IMR-90 (cell line): ENCODE results near the gene UBE2E2. TPM values are rescaled to one million over a fixed set of nuclear protein-coding genes. Genes with fewer than 3 reads are reported as not detected.

Source experiments
- ATAC-seq: fragments of 200-7000 bp; cut with Tn5 transposase; 2 replicates; pipeline ENCODE4 v1.9.1; 2020; ENCODE audit warnings: low read depth, mild to moderate bottlenecking, moderate library complexity
- BruUV-seq: library from RNA; stranded (reverse); fragments of 400-500 nt; replicated peaks from 2 replicates; lab custom pipeline; 2021; lab: Mats Ljungman, UMichigan
- CTCF ChIA-PET: fragments of 300-600 bp; formaldehyde crosslinking; extraction: SDS; loops from one replicate; lab custom pipeline; 2021; ENCODE audit warnings: antibody characterized with exemption; lab: Yijun Ruan, JAX
- POLR2A ChIA-PET: fragments of 300-600 bp; sonication (Branson Sonifier 250); formaldehyde crosslinking; loops from one replicate; lab custom pipeline; 2022; ENCODE audit warnings: antibody characterized with exemption; ENCODE audit not compliant: unreplicated experiment; lab: Charles Lee
- DNase-seq: peaks from one replicate; pipeline ENCODE4 v3.0.0; 2013
- H2AFZ ChIP-seq: replicated peaks from 2 replicates; pipeline ENCODE3; 2013; ENCODE audit warnings: low read length, mild to moderate bottlenecking; ENCODE audit not compliant: poor library complexity
- H2AK5ac ChIP-seq: 2 replicates; pipeline ENCODE4 v1.6.1; 2013; ENCODE audit warnings: low read depth, low read length, inconsistent platforms
- H2AK9ac ChIP-seq: replicated peaks from 2 replicates; pipeline ENCODE3; 2013; ENCODE audit warnings: mild to moderate bottlenecking, low read depth, low read length, moderate library complexity; ENCODE audit not compliant: poor library complexity
- H2BK120ac ChIP-seq: 2 replicates; pipeline ENCODE4 v1.6.1; 2013; ENCODE audit warnings: low read depth, low read length, inconsistent platforms
- H2BK15ac ChIP-seq: 3 replicates; pipeline ENCODE4 v1.6.1; 2013; ENCODE audit warnings: low read depth, low read length, inconsistent platforms
- H2BK20ac ChIP-seq: 2 replicates; pipeline ENCODE4 v1.6.1; 2013; ENCODE audit warnings: low read depth, mild to moderate bottlenecking, inconsistent platforms, low read length, moderate library complexity
- H2BK5ac ChIP-seq: 2 replicates; pipeline ENCODE4 v1.6.1; 2013; ENCODE audit warnings: mild to moderate bottlenecking, low read depth, low read length, inconsistent platforms; ENCODE audit not compliant: poor library complexity, severe bottlenecking
- H3K14ac ChIP-seq: replicated peaks from 2 replicates; pipeline ENCODE4 v1.6.1; 2013; ENCODE audit warnings: low read depth, low read length, inconsistent platforms
- H3K18ac ChIP-seq: 2 replicates; pipeline ENCODE4 v1.6.1; 2013; ENCODE audit warnings: low read depth, low read length, control low read depth
- H3K23ac ChIP-seq: 2 replicates; pipeline ENCODE4 v1.6.1; 2013; ENCODE audit warnings: low read depth, low read length, inconsistent platforms
- H3K27ac ChIP-seq: 2 replicates; pipeline ENCODE4 v1.5.1; 2013; ENCODE audit warnings: mild to moderate bottlenecking, control low read depth, low read length; ENCODE audit not compliant: insufficient read depth
- H3K27me3 ChIP-seq: 2 replicates; pipeline ENCODE4 v1.6.1; 2013; ENCODE audit warnings: low read length; ENCODE audit not compliant: control insufficient read depth, insufficient read depth
- H3K36me3 ChIP-seq: 2 replicates; pipeline ENCODE4 v1.6.1; 2013; ENCODE audit warnings: low read length, mixed read lengths; ENCODE audit not compliant: control insufficient read depth, insufficient read depth
- H3K4ac ChIP-seq: 2 replicates; pipeline ENCODE4 v1.6.1; 2013; ENCODE audit warnings: low read depth, low read length, inconsistent platforms
- H3K4me1 ChIP-seq: 2 replicates; pipeline ENCODE4 v1.6.1; 2013; ENCODE audit warnings: low read length, mixed read lengths; ENCODE audit not compliant: control insufficient read depth, insufficient read depth
- H3K4me2 ChIP-seq: 2 replicates; pipeline ENCODE4 v1.6.1; 2013; ENCODE audit warnings: low read depth, mild to moderate bottlenecking, control low read depth, low read length, moderate library complexity
- H3K4me3 ChIP-seq: 2 replicates; pipeline ENCODE4 v1.5.1; 2013; ENCODE audit warnings: low read depth, mild to moderate bottlenecking, control low read depth, low read length, moderate library complexity; ENCODE audit not compliant: insufficient read depth
- H3K56ac ChIP-seq: 2 replicates; pipeline ENCODE4 v1.6.1; 2013; ENCODE audit warnings: low read length, inconsistent platforms; ENCODE audit not compliant: insufficient read depth; ENCODE audit errors: extremely low read depth
- H3K79me1 ChIP-seq, 2 experiments: 2 replicates each; pipeline ENCODE4 v1.6.1; 2013; ENCODE audit warnings: low read length in 2 of 2, inconsistent platforms in 1 of 2, low read depth in 1 of 2
- H3K9ac ChIP-seq: 2 replicates; pipeline ENCODE4 v1.6.1; 2013; ENCODE audit warnings: low read depth, low read length, control low read depth
- H3K9me1 ChIP-seq: 2 replicates; pipeline ENCODE4 v1.6.1; 2013; ENCODE audit warnings: low read length, inconsistent platforms; ENCODE audit not compliant: insufficient read depth
- H3K9me3 ChIP-seq: 2 replicates; pipeline ENCODE4 v1.6.1; 2013; ENCODE audit warnings: low read length; ENCODE audit not compliant: control insufficient read depth, insufficient read depth
- H4K20me1 ChIP-seq: 2 replicates; pipeline ENCODE4 v1.6.1; 2013; ENCODE audit warnings: low read length, inconsistent platforms; ENCODE audit not compliant: insufficient read depth
- H4K5ac ChIP-seq: 2 replicates; pipeline ENCODE4 v1.6.1; 2013; ENCODE audit warnings: mild to moderate bottlenecking, low read depth, low read length, control low read depth
- H4K8ac ChIP-seq, 2 experiments: 2 replicates each; pipeline ENCODE4 v1.6.1; 2013; ENCODE audit warnings: low read depth in 2 of 2, low read length in 2 of 2, control low read depth in 1 of 2, inconsistent platforms in 1 of 2
- H4K91ac ChIP-seq: 2 replicates; pipeline ENCODE4 v1.6.1; 2013; ENCODE audit warnings: low read depth, low read length, inconsistent platforms; ENCODE audit not compliant: insufficient read depth
- BHLHE40 ChIP-seq: fragments of 150-350 bp; IDR thresholded peaks from 2 replicates; pipeline ENCODE4 v1.6.1; 2016; ENCODE audit warnings: mild to moderate bottlenecking, low read depth, low read length
- CEBPB ChIP-seq: IDR thresholded peaks from 2 replicates; pipeline ENCODE4 v1.6.1; 2012; ENCODE audit warnings: low read depth, low read length, improper control_type of control experiment
- CHD1 ChIP-seq: IDR thresholded peaks from 2 replicates; pipeline ENCODE4 v1.6.1; 2012; ENCODE audit warnings: low read depth, low read length, improper control_type of control experiment
- CTCF ChIP-seq: conservative IDR thresholded peaks from 2 replicates; pipeline ENCODE4 v1.5.1; 2012; ENCODE audit warnings: mild to moderate bottlenecking, low read depth, low read length, improper control_type of control experiment
- ELK1 ChIP-seq: fragments of 150-350 bp; IDR thresholded peaks from 2 replicates; pipeline ENCODE4 v1.6.1; 2016; ENCODE audit warnings: low read depth, mild to moderate bottlenecking, low read length, moderate library complexity, borderline replicate concordance
- FOS ChIP-seq: fragments of 150-350 bp; IDR thresholded peaks from 2 replicates; pipeline ENCODE4 v1.6.1; 2016; ENCODE audit warnings: low read depth, low read length
- MAFK ChIP-seq: IDR thresholded peaks from 2 replicates; pipeline ENCODE4 v1.6.1; 2012; ENCODE audit warnings: low read depth, low read length, improper control_type of control experiment
- MAZ ChIP-seq: IDR thresholded peaks from 2 replicates; pipeline ENCODE4 v1.6.1; 2012; ENCODE audit warnings: low read depth, mild to moderate bottlenecking, low read length, improper control_type of control experiment, moderate library complexity, borderline replicate concordance
- MXI1 ChIP-seq: IDR thresholded peaks from 2 replicates; pipeline ENCODE4 v1.6.1; 2012; ENCODE audit warnings: low read depth, mild to moderate bottlenecking, low read length, moderate library complexity, borderline replicate concordance
- NFE2L2 ChIP-seq: fragments of 150-350 bp; IDR thresholded peaks from 2 replicates; pipeline ENCODE4 v1.6.1; 2016; ENCODE audit warnings: low read depth, mild to moderate bottlenecking, low read length
- POLR2A ChIP-seq: IDR thresholded peaks from 2 replicates; pipeline ENCODE4 v1.6.1; 2012; ENCODE audit warnings: mild to moderate bottlenecking, low read depth, low read length
- RAD21 ChIP-seq: IDR thresholded peaks from 2 replicates; pipeline ENCODE4 v1.6.1; 2012; ENCODE audit warnings: low read length, improper control_type of control experiment
- RCOR1 ChIP-seq: IDR thresholded peaks from 2 replicates; pipeline ENCODE4 v1.6.1; 2012; ENCODE audit warnings: mild to moderate bottlenecking, low read length, improper control_type of control experiment; ENCODE audit not compliant: insufficient replicate concordance
- RFX5 ChIP-seq: IDR thresholded peaks from 2 replicates; pipeline ENCODE4 v1.8.0; 2012; ENCODE audit warnings: low read depth, mild to moderate bottlenecking, low read length, moderate library complexity
- SMC3 ChIP-seq: fragments of 150-350 bp; IDR thresholded peaks from 2 replicates; pipeline ENCODE4 v1.6.1; 2016; ENCODE audit warnings: low read depth, mild to moderate bottlenecking, antibody characterized with exemption, low read length, moderate library complexity
- USF2 ChIP-seq: fragments of 150-350 bp; IDR thresholded peaks from 2 replicates; pipeline ENCODE4 v1.6.1; 2017; ENCODE audit warnings: mild to moderate bottlenecking, antibody characterized with exemption, low read length, low read depth
- WGBS, 2 experiments: methylation state at CpG; one replicate each; pipeline versions ENCODE4 v1.1.5 to v1.1.7; 2013; ENCODE audit warnings: missing lambda C conversion rate in 2 of 2; ENCODE audit not compliant: insufficient read length in 1 of 2; ENCODE audit errors: extremely low coverage in 2 of 2; 5-methylcytosine and 5-hydroxymethylcytosine counted together
- dilution Hi-C: fragments of 300-500 bp; cut with HindIII; formaldehyde crosslinking; loops from one replicate; pipeline ENCODE4 v1.14.3; 2018; ENCODE audit warnings: low sequenced_read_pairs; ENCODE audit not compliant: unreplicated experiment
- in situ Hi-C: fragments of 300-500 bp; cut with MboI; formaldehyde crosslinking; loops from 3 replicates; pipeline ENCODE4 v1.14.3; 2019; ENCODE audit warnings: low sequenced_read_pairs, inconsistent platforms, mixed read lengths
- intact Hi-C: fragments of 100-400 bp; cut with micrococcal nuclease; formaldehyde crosslinking; loops from 2 replicates; pipeline ENCODE4 v1.10.0; 2022
- polyA plus RNA-seq, 3 experiments: library from polyadenylated mRNA; depleted of rRNA; stranded (reverse); fragments of >200 nt; gene quantifications; 2 replicates each; pipeline ENCODE4 v1.2.3, GENCODE V29; 2012; ENCODE audit warnings: low replicate concordance in 1 of 3
- total RNA-seq: library from RNA; depleted of rRNA; stranded (reverse); fragments of >200 nt; gene quantifications from 2 replicates; pipeline ENCODE4 v1.2.3, GENCODE V29; 2012

Gene UBE2E2
- total and polyA plus RNA-seq, 2 of the 4 experiments (the other 2 are of a cell fraction): 18.6 to 32.7 TPM

GRCh38 chr3:23164746-23165145 lies 38.4 kb upstream of the UBE2E2 start:
- BruUV-seq: no TSS peak
- Histone ChIP-seq H3K36me3 (no peaks in the 10 kb centered on the region), H3K27me3 (peaks cover 3% of the 10 kb centered on the region), H3K4ac (no peak overlapping the region), H3K14ac (no peak overlapping the region), H3K9ac (no peak overlapping the region), H3K9me3 (no peaks in the 10 kb centered on the region; the same call in 1 of the 2 replicates), H3K18ac (no peak overlapping the region), H2BK120ac (no peak overlapping the region), H2AFZ (no peak overlapping the region), H3K79me1 (no peaks in the 10 kb centered on the region), H4K20me1 (no peaks in the 10 kb centered on the region), H3K56ac (no peak overlapping the region), H4K5ac (no peak overlapping the region), H3K27ac (no peak overlapping the region), H2AK5ac (no peak overlapping the region), H3K9me1 (0 out of 2 replicates have a peak, but pooled peaks cover 3% of the 10 kb centered on the region), H2BK20ac (no peak overlapping the region), H4K91ac (no peak overlapping the region), H4K8ac (no peak overlapping the region), H3K4me3 (no peak overlapping the region), H3K4me2 (no peak overlapping the region), H3K23ac (no peak overlapping the region), H3K4me1 (peaks cover 2% of the 10 kb centered on the region), H2AK9ac (no peak overlapping the region), H2BK5ac (no peak overlapping the region), H2BK15ac (no peak overlapping the region)
- POLR2A ChIA-PET: no interaction called here
- no peak for TF ChIP-seq RFX5
- no peak for TF ChIP-seq RCOR1
- TF ChIP-seq ELK1: no peak
- no peak for TF ChIP-seq SMC3
- TF ChIP-seq USF2: no peak
- no peak for TF ChIP-seq RAD21
- TF ChIP-seq CTCF: no peak
- no peak for TF ChIP-seq MXI1
- no peak for TF ChIP-seq CEBPB
- no peak for TF ChIP-seq NFE2L2
- no peak for TF ChIP-seq POLR2A
- TF ChIP-seq BHLHE40: no peak
- TF ChIP-seq MAZ: no peak
- no peak for TF ChIP-seq FOS
- TF ChIP-seq CHD1: no peak
- no peak for TF ChIP-seq MAFK
- in situ Hi-C loops (no loop called here), intact Hi-C loops (no loop called here), dilution Hi-C loops (no loop called here)
- DNase-seq (no peak), ATAC-seq (no peak)
- WGBS, 2 experiments: no CpG with 5 or more reads among the region's 1 CpG
- CTCF ChIA-PET: interaction anchor here (0.7 kb wide), 1 partner anchor 23 kb away, joined by 3 read pairs; no protein-coding TSS in a partner anchor
